SK-MEL-5 (cell line): ENCODE measurements around the gene AMMECR1. TPM values are rescaled to one million over a fixed set of nuclear protein-coding genes. Genes with fewer than 3 reads are reported as not detected.
"Not testable (repeated sequence)": the region's sequence is repeated elsewhere in the genome, so short reads cannot be mapped to it uniquely, and the experiment has no call there.

Experiments
- DNase-seq: peaks from one replicate; pipeline ENCODE4 v3.0.0-alpha.2; 2016; ENCODE audit warnings: low read depth, low spot score
- in situ Hi-C: cut with HindIII; loops from 2 replicates; pipeline ENCODE4 v1.10.0; 2016; ENCODE audit warnings: low sequenced_read_pairs, high pct_unique_total_duplicates, low pct_unique_long_range_greater_than_20kb
- total RNA-seq: library from RNA; depleted of rRNA; stranded (reverse); fragments of >200 nt; shearing (Covaris generic); gene quantifications from 2 replicates; pipeline ENCODE4 v1.2.3, GENCODE V29; 2014

Gene AMMECR1
- total RNA-seq, 1 experiment from 2014 or later, result 10.3 TPM

GRCh38 chrX:110281377-110281776, 36.5 kb downstream of the AMMECR1 start:
- in situ Hi-C loops, result no loop called here
- no peak for DNase-seq

GRCh38 chrX:110280954-110281353, 36.9 kb downstream of the AMMECR1 start:
- DNase-seq, result no peak
- in situ Hi-C loops, result no loop called here

GRCh38 chrX:110277609-110278008, 40.3 kb downstream of the AMMECR1 start:
- peak; percentile 51 for DNase-seq
- in situ Hi-C loops, result no loop called here

- in situ Hi-C loops, result no loop called here
- DNase-seq, result no peak
Observed at GRCh38 chrX:110276778-110277177, 41.1 kb downstream of the AMMECR1 start.

GRCh38 chrX:110268886-110269285, 49.0 kb downstream of the AMMECR1 start:
- in situ Hi-C loops, result no loop called here
- DNase-seq, result no peak

GRCh38 chrX:110268395-110268794, 49.5 kb downstream of the AMMECR1 start:
- in situ Hi-C loops, result no loop called here
- DNase-seq, result no peak

GRCh38 chrX:110267874-110268273, 50.0 kb downstream of the AMMECR1 start:
- no peak for DNase-seq
- in situ Hi-C loops, result no loop called here

- in situ Hi-C loops, result no loop called here
- no peak for DNase-seq
Observed at GRCh38 chrX:110265661-110266060, 52.2 kb downstream of the AMMECR1 start.

GRCh38 chrX:110259117-110259516, 58.8 kb downstream of the AMMECR1 start:
- in situ Hi-C loops, result no loop called here
- DNase-seq, result no peak

- no peak for DNase-seq
- in situ Hi-C loops, result no loop called here
Observed at GRCh38 chrX:110258552-110258951, 59.3 kb downstream of the AMMECR1 start.

- DNase-seq, result no peak
- in situ Hi-C loops, result no loop called here
Observed at GRCh38 chrX:110257889-110258288, 60.0 kb downstream of the AMMECR1 start.

- in situ Hi-C loops, result no loop called here
- no peak for DNase-seq
Observed at GRCh38 chrX:110252711-110253110, 65.2 kb downstream of the AMMECR1 start.

GRCh38 chrX:110251961-110252360, 65.9 kb downstream of the AMMECR1 start:
- DNase-seq, result no peak
- in situ Hi-C loops, result no loop called here

GRCh38 chrX:110251526-110251925, 66.4 kb downstream of the AMMECR1 start:
- in situ Hi-C loops, result no loop called here
- DNase-seq, result no peak

GRCh38 chrX:110250847-110251246, 67.0 kb downstream of the AMMECR1 start:
- no peak for DNase-seq
- in situ Hi-C loops, result no loop called here

GRCh38 chrX:110248578-110248977, 69.3 kb downstream of the AMMECR1 start:
- in situ Hi-C loops, result no loop called here
- DNase-seq, result no peak

GRCh38 chrX:110245011-110245410, 72.9 kb downstream of the AMMECR1 start:
- no peak for DNase-seq
- in situ Hi-C loops, result no loop called here

- in situ Hi-C loops, result no loop called here
- no peak for DNase-seq
Observed at GRCh38 chrX:110242371-110242770, 75.5 kb downstream of the AMMECR1 start.

GRCh38 chrX:110241816-110242215, 76.1 kb downstream of the AMMECR1 start:
- in situ Hi-C loops, result no loop called here
- no peak for DNase-seq

GRCh38 chrX:110238259-110238658, 79.6 kb downstream of the AMMECR1 start:
- DNase-seq, result not testable (repeated sequence)

More at GRCh38 chrX:110238259-110238658, 79.6 kb downstream of the AMMECR1 start:
- in situ Hi-C loops, result not testable (repeated sequence)
